HG03354 (cell line): ENCODE measurements around the gene DPF3.

Source experiments
- ATAC-seq: cut with Tn5 transposase; IDR thresholded peaks from one replicate; pipeline ENCODE4 v1.9.1; 2021; ENCODE audit warnings: mild to moderate bottlenecking; ENCODE audit not compliant: unreplicated experiment, poor library complexity, severe bottlenecking

Gene DPF3

DNA sequence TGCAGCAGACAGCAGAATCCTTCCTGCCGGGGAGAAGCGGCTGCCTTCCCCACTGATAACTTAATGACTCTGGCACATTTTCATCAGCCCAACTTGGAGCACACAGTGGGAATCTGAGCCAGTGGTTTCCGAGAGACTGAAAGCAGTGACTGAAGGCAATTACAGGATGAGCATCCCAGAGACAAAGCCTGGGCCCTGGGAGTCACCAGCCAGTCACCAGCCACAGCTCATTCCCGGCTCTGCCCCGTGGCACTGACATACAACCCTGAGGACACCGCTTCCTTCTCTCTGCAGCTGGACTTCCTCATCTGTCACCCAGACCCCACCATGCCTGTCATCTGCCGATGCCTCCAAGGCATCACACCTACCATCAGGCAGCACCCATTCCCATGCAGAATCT is 192.3 kb downstream of the DPF3 start:
- ATAC-seq = no peak

DNA sequence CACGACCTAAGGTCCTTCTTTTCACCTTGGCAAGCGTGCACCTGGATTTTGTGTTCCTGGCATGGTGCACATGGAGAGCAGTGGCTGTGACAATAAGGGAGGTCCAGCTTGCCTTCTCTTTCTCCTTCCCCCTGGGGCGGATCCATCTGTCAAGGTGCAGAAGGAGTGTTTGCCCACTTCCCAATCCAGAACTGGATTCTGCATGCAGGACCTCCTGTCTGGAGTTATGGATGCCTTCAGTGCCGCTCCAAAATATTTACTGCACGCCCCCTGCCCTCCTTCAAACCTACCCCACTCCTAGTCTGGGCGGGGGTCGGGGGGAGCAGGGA is 192.7 kb downstream of the DPF3 start:
- no peak for ATAC-seq

DNA sequence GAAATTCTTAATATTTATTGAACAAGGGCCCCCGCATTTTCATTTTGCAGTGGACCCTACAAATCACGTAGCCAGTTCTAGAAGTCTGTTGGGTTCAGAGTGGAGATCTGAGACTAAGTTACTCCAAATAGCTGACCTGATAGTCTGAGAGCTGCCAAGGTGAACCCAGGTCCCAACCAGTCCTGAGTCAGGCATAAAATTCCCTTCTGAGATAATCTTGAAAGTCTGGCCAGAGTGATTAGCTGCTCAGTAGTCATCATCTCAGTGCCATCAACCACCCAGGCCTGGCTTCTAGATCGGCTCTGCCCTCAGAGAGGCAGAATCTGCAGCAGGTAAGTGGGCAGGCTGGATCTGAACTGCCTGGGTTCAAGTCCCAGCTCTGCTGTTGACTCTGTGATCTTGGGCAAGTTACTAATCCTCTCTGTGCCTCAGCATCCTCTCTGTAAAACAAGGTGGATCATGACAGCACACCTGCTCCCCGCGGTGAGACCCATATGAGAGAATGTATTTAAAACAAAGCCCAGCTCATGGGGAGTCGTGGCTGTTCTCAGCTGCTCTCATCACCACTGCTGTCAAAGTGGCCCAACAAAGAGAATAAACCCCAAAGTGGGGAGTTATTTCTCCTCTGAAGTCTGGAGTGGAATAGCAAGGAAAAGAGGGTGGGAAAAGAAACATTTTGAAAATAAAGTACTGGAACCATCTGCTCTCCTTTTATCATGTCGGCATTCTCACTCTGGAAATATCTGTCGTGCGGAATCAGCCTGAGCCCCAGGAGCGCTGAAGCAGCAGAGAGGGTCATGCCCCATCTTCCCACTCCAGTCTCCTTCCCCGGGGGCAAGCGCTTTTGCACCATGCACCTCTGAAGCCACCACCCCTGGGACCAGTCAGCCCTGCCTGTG is 193.3 kb downstream of the DPF3 start:
- no peak for ATAC-seq

DNA sequence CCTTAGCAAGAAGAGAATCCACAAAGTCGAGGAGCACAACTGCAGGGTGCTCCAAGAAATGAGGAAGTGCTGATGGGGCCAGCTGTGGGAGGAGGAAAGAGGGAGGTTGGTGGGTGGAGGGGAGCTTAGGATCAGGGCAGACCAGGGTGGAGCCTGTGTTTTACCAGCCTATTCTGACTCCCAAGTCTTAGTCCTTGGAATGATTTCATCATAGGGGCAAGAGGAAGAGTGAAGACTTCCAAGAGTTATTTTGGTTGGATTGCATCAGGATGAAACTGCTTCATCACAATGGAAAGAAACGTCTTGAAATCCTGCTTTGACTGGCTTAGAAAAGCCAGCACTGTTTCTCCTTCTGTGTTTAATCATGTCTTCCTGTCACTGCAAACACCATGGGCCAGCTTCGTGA is 194.0 kb downstream of the DPF3 start:
- ATAC-seq = no peak

DNA sequence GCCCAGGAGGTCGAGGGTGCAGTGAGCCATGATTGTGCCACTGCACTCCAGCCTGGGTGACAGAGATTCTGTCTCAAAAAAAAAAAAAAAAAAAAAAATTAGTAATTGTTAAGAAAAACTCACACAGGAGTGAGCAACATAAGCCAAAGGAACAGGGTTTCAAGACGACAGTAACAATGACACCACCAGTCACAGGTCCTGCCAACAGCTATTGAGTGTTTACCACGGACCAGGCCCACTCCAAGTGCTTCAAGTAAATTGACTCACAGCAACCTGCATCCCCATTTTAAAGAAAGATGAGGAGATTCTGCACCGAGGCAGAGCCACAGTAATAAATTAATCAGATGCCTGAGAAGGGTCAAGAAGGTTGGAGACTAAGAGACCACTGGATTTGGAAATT is 194.5 kb downstream of the DPF3 start:
- no peak for ATAC-seq

DNA sequence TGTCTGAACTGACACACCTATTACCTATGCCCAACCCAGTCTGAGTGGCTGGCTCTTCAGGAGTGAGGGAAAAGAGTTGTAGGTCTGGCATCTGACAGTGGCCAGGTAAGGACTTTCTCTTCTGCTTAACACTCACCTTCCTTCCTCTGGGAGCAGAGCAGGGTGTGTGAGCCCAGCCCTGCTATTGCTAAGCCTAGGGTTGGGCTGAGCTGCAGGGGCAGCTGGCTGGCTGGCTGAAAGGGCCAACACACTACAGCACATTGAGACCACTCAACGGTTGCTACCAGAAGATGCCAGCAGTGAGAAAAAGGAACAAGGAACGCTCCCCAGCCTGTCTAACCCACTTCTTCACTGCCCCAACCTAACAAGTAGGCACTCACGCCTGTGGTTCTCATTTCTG is 201.2 kb downstream of the DPF3 start:
- ATAC-seq = no peak

DNA sequence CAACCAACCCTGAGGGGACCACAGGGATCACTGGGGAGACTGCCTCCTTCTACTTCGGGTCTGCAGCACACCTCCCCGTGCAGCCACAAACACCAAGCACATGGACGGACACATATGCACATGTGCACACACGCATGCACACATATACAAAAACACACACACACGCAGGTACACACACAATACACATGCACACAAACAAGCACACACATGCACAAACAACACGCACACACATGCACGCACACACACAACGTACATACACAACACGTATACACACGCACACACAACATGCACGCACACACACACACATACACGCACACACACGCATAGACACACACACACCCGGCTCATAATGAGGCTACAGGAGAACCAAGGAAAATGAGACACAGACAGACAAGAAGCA is 203.6 kb downstream of the DPF3 start:
- ATAC-seq = no peak

DNA sequence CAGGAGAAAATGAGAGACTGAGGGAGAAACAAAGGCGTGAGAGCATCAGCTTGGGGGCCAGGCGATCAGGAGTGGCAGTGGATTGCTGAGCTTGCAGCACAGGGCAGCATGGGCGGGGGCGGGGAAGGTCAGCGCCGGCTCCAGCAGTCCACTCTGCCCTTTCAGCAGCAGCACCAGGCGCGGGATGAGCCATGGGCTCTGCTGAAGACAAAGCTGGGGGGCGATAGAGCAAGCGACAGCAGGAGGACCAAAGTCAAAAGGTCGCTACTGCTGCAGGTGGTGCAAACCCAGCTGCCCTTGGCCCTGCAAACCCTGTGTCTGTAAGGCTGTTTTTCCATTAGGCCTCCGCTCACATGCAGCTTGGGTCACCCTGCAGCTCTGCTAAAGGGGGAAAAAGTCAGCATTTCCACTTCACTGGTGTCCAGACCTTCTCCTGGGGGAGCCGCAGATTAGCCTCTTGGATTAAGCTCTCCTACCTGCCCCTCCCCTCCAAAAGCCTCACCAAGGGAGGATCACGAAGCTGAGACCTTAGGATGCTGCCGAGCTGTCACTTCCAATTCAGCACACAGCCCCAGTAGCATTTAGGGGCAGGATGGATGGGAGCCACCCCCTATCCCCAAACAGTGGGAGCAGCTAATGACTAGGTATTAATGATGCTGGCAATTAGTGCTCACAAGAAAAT is 204.8 kb downstream of the DPF3 start:
- no peak for ATAC-seq

DNA sequence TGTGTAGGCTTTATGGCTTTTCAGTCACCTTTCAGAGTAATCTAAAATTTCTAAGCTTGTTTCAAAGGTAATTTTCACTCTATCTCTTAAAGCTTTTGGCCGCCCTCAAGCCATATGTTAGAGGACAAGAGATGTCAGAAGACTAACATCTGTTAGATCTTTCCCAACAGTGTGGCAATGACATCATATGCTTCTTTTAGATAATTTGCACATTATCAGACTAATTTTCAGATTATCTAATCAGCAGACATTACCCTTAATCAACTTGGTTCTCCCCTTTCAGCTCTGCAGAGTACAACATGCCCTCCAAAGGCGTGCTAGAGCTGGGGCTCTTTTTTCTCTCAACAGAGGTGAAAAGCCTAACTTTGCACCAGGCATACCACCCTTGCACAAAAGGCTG is 207.1 kb downstream of the DPF3 start:
- ATAC-seq = no peak

DNA sequence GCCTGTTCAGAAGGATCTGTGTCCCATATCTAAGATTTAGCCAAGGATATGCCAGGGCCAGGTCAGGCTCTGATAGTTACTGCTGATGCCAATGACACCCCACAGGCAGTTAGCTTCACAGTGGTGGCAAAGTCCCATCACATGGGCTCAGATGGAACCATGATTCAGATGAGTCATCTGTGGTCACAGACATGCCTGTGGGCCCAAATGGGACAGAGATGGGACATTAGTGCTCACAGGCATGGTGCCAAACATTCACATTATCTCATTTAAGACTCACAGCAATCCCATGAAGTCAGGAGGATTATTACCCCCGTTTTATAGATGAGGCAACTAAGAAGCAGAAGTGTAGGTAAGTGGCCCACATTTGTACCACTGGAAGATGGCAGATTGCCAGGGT is 207.8 kb downstream of the DPF3 start:
- ATAC-seq = no peak

DNA sequence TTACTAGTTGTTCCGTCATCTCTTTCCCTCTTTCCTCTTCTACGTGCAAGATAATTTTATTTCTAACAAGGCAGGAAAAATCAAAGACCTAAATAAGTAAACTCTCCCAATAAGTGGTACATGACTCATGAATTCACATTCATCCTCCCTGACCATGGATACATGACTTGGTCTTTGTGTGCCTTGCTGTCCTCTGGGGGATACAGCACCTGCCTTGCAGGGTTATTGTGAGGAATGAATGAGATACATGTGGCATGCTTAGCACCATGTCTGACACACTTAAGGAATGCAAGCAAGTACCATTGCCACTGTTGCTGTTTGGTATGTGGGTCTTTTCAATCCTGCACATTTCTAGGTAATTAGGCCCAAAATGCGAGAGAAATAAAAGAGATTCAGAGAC is 208.4 kb downstream of the DPF3 start:
- no peak for ATAC-seq

DNA sequence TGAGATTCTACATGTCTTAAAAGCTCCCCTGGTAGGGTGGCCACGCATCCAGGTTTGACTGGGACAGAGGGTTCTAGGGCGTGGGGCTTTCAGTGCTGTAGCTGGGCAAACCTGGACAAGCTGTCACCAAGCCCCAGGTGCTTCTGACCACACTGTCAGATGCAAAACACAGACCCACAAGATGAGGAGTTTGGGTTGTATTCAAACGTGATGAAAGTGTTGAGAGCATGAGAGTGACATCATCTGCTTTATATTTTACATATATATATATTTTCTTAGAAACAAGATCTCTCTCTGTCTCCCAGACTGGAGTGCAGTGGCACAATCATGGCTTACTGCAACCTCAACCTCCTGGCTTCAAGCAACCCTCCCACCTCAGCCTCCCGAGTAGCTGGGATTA is 210.1 kb downstream of the DPF3 start:
- ATAC-seq = no peak

DNA sequence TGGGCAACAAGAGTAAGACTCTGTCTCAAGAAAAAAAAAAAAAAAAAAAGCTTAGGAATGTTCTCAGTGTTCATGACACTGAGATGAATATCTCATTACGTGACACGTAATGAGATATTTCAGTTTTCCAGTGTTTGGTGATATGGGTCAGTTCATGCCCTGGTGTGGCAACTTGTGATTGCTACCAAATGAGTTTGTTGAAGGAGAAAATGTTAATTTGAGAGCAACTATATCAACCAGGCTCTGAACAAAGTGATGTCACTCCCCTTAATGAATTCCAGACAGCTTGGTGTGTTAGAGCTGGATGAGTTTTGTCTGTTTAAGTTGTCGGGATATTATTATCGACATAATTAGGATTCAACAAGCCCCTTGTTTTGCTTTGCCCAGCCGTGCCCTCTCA is 211.7 kb downstream of the DPF3 start:
- ATAC-seq = no peak

DNA sequence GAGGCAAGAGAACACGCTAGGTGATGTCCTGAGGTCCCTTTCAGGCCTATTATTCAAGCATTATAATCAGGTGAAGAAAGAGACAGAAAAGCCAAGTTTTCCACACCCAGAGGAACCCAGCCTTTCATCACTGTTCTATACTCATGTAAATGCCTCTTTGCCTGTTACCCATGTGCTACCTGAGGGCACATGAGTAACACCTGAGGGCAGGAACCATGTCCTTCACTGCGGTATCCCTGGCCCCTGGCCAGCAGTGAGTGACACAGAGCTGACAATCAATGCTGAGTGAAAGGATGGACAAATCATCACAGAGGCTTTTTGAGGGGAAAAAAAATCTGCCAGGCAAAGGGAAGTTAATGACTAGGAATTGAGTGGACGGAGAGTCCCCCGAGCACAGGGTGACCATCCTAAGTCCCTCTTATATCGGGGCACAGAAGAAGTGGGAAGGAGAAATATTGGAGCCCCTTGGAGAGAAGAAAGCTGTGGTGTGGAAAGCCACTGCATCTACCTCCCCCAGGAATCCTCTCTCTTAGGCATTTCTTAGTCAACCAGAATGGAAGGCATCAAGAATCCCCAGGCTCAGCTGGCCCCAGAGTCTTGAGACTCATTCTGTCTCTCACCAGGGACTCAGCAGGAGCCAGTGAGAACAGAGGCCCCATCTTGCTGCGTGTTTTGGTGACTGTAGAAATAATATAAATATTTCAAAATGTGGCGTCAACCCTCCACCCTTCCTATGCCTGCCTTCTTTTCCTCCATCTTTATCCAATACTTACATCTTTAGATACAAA is 212.9 kb downstream of the DPF3 start:
- ATAC-seq = no peak

DNA sequence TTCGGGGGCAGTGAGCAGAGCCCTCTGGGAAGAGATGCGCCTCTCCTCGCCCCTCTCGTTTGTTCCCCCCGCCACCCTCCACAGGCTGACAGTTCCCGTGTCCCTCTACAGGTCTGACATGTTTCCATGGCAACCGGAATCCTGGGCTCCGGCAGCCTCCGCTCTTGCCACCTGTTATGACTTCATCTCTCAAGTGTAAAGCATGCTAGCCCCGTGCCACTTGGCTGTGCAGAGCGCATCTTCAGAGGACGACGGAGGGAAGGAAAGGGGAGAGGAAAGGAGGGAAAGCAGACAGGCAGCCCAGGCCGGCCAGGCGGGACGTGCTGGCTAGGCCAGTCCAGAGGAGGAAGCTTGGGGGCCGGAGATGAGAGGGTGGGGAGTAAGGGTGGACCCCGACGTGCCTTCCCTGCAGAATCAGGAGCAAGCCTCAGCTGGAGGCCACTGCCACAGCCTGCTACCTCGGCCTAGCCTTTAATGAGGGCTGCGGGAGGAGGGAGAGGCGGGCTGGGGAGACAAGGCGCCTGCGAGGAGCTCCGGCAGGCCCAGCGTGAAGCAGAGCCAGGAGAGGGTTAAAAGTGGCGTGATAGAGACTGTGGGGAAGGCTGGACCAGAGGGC is 214.3 kb downstream of the DPF3 start:
- no peak for ATAC-seq

DNA sequence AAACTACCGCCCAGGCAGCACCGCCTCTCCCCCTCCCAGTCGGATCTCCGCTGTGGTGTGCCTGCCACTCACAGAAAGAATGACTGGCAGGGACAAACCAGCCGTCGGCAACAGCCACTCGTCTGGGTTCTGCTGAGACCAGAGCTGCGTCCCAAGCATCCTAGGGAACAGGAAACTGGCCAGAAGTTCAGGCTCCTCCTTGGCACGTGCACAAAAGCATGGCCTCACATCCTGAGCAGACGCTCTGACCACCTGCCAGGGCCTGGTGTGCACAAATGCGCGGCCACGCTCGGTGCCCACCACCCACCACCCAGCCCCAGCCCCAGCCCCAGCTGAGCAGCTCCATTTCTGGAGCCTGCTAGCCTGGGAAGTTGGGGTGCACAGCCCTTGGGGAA is 214.8 kb downstream of the DPF3 start:
- ATAC-seq = no peak

DNA sequence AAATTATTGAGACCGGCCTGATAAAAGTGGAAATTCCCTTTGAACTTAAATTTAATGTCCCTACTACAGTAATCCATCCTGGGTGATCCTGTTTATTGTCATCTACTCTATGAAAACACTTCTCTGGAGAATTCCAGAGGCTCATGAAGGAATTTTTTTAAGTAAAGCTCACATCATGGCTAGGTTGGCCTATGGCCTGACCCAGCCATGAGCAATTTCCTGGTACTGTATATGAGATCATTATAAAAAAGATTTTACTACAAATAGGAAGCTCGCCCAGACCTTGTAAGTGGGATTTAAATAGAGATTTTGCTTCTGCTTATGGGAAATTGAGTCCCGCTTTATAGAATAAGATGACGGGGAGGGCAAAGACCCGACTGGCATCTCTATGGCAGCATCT is 215.5 kb downstream of the DPF3 start:
- no peak for ATAC-seq

DNA sequence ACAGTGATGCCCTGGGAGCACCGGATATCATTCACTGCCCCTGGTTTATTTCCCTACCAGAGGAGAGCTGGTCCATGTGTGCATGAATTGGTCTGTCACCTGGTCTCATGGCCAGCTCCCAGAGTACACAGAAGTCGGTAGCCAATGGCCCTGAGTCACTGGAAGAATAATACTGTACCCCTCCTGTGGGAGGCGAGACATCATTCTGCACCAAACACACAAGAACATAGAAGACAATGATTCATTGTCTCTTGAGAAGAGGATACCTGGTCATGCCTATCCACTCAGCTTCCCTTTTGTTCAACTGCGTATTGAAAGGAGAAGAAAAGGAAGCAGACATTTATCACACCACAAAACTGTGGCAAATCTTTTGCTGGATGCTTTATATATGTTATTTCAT is 216.2 kb downstream of the DPF3 start:
- ATAC-seq = no peak

DNA sequence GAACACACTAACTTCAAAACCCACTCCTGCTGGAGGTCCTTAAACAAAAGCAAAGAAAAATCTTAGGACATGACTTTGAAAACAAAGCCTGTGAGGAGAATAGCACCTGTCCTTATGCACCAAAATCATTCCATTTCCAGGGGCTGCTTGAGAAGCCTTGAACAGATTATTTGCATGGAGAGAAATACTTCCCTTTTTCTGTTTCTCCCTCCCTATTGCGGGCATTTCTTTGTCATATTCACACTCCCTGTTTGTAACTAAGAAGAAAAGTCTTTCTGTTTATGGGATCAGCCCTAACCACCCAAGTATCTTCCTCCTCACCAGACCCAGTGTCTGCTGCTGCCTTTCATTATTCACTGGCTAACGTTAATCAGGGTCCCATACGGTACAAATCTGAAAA is 218.8 kb downstream of the DPF3 start:
- no peak for ATAC-seq

DNA sequence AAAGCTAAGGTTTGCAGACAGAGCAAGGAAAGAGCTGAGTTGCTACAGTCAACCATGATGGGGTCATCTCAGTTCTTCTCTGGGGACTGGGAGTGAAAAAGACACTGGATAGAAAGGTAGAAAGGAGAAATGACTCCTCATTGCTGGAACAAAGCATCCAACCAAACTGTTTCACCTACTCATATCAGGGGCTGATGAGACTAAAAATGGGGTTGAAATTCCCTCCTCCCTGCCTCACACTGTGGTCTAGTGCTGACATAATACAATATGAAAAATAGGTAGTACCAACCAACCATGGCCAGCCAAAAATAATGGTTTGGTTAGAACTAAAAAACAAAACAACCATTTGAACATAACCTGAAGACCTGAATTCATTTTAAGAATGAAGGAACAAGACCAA is 220.7 kb downstream of the DPF3 start:
- no peak for ATAC-seq
